Activated naive CD4-positive, alpha-beta T cell treated with Interleukin-2 at 50 U/mL for 16 hours (primary cell): ENCODE data around the gene ADGRG4.
"Not testable (repeated sequence)": the region's sequence is repeated elsewhere in the genome, so short reads cannot be mapped to it uniquely, and the experiment has no call there.

Experiments
- DNase-seq: peaks from one replicate; pipeline ENCODE4 v3.0.0-alpha.2; 2020

The ADGRG4 gene

DNA sequence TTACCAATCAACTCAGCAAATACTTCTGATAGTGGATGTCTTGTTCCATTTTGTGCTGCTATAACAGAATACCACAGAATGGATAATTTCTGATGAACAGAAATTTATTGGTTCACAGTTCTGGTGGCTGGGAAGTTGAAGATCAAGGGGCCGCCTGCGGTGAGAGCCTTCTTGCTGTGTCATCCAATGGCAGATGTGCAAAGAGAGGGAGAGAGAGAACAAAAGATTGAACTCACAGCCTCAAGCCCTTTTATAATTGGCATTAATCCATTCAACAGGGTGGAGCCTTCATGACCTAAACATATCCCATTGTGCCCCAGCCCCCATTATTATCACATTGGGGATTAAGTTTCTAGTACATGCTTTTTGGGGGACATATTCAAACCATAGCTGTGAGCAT, 86.1 kb downstream of the ADGRG4 start:
- DNase-seq: no peak

DNA sequence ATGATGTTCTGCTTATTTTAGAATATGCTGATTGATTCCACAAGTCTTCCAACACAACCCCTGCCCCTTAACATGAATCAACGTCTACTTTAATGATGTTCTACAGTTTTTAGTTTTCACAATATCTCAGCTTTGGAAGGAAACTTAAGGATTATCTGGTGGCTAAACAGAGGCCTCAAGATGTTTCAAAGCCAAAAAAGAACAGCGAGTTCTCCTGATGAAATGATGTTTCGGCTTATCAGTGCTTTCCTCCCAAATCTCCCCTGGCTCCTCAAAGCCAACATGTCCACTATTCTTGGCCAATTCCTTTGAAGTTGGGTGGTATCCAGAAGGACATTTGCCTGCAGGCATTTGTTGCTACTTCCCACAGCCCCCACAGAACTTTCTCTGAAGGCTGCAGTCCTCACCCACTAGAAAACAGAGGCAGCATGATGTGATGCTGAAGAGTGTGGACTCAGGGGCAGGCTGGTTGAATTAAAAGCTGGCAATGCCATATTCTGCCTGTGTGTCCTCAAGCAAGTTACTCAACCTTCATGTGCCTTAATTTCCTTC, 87.3 kb downstream of the ADGRG4 start:
- DNase-seq: no peak

DNA sequence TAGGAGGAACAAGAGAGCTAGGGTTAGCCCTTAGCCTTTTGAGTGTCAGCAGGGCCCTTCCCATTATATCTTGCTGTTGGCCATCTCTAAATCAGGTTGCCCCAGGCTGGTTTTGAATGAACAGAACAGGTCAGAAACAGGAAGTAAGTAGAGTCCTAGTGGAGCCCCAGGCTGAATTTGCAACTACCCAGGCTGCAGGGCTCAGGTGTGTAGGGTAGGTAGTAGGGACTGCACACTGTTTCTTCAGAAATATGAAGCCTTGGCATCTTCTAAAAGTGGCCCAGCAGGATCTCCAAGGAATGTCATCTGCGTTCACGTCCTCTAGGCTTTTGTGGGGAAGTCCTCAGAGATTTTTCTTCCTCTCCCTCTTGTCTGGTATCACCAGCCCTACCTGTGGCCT, 90.2 kb downstream of the ADGRG4 start:
- DNase-seq: no peak

DNA sequence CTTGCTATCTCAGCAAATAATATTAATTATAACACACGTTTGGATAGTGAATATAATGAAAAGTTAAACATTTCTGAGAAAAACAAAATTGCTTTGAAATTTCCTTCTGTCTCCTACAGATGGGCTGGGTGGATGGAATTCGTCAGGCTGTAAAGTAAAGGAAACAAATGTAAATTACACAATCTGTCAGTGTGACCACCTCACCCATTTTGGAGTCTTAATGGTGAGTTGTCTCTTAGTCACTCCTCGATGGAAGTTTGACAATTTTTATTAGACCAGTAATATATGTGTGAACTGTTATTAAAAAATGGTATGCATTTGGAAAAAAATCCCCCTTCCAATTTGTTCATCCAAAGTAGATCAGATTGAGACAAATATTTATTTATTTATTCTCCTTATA, 94.5 kb downstream of the ADGRG4 start:
- no peak for DNase-seq

DNA sequence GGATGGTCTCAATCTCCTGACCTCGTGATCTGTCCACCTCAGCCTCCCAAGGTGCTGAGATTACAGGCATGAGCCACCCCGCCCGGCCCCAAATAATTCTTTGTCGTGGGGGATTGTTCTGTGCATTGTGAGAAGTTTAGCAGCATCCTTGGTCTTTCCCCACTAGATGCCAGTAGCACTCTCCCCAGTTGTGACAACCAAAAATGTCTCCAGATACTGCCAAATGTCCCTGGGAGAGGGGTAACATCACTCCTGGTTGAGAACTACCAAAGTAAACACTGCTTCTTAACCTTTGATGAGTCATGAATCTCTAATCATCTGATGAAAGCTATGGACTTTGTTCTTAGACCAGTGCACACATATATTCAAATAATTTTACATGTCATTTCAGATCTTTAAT, 96.2 kb downstream of the ADGRG4 start:
- DNase-seq: no peak

DNA sequence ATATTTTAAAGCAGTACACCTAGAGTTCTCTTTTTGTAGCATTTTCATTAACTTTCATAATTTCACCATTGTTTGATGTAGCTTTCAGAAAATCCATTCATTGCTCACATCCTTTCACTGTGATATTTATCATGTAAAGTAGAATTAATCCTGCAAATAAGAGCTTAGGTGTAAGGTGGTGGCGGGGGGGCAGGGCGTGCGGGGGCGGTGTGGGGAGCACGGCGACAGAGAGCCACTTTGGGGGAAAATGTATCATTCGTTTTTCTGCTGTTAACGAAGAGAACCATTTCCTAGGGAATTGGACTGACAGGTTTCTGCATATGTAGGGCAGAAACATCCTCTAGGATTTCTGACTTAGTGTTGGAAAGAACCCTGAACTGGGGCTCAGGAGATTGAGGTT, 104.4 kb downstream of the ADGRG4 start:
- DNase-seq: no peak

DNA sequence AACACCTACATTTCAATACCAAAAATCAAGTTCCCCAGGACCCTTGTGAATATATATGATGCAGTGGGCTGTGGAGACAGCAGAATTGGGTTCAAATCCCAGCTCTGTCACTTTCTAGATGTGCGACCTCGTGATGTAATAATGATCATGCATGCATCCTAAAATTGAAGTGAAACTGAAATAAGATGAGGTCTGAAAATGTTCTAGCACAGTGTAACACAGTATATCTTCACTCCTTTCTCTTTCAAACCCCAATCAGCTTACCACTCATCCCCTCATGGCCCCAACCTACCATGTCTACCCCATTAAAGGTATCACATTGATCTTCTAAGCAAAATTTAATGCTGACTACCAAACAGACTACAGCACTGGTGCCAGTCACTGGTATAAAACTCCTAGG, 117.0 kb downstream of the ADGRG4 start:
- DNase-seq: no peak

DNA sequence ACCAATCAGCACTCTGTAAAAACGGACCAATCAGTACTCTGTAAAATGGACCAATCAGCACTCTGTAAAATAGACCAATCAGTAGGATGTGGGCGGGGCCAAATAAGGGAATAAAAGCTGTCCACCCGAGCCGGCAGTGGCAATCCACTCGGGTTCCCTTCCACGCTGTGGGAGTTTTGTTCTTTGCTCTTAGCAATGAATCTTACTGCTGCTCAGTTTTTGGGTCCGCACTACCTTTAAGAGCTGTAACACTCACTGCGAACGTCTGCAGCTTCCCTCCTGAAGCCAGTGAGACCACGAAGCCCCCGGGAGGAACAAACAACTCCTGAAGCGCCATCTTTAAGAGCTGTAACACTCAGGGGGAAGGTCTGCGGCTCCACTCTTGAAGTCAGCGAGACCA, 120.6 kb downstream of the ADGRG4 start:
- DNase-seq: no peak

DNA sequence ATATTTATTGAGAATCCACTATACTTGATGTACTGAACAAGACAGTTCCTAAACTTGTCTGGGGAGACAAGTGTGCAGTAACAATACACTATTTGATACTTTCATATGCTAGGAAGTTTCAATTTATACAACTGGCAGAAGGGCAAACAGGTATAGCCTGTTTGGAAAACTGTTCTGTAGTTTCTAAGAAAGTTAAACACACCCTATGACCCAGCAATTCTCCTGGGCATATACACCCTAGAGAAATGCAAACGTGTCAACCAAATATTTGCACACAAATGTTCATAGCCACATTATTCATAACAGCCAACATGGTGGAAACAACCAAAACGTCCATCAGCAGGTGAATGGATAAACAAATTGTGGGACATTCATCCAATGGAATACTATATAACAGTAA, 123.0 kb downstream of the ADGRG4 start:
- no peak for DNase-seq

DNA sequence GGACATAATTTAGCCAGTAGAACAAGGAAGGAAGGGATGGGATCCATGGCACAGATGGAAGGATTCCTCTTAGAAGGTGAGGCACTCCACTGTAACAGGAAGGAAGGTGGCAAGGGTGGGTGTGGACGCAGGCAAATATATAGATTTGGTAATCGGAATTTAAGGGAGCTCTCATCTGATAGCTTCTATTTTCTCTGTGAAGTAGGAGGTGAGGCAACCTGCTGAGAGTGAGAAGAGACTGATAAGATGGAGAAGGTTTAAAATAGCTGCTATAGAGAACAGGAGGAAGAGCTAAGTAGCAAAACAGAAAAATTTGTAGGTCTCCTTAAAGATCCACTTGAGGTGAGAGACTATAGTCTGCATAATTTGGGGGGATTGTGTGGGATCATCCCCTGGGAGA, 125.2 kb downstream of the ADGRG4 start:
- DNase-seq: no peak

DNA sequence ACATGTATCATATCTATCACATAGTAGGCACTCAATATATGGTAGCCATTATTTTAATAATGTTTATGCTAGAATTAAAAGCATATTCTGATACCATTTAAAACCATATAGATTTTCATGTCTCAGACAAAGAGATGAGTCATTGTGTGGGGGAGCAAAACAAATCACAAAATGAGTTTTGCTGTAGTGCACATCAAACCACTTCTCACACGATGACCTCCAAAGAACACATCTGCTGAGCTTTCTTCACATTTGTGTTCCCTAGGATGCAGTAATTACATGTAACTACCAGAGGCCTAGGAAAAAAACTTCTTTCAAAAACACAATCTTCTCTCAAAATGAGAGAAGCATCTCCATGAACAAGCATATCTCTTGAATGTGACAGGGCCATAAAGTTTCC, 130.9 kb downstream of the ADGRG4 start:
- DNase-seq: no peak

DNA sequence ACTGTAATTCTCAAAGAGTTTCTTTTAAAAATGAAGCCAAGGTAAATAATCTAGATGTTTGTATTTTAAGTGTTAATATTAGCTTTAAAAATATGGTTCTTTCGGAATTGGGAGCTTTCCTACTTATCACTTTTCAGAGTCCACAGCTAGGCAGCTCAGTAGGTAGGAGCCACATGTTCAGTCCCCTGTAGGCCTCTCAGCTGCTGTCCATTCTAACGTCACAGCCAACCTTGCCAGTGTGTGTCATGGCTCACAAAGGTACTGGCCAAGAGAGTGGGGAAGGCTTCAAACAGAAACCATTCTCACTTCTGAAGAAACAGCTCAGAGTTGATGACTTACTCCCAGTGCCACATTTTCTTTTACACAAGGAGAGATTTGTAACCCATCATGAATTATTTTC, 137.0 kb downstream of the ADGRG4 start:
- DNase-seq: no peak

DNA sequence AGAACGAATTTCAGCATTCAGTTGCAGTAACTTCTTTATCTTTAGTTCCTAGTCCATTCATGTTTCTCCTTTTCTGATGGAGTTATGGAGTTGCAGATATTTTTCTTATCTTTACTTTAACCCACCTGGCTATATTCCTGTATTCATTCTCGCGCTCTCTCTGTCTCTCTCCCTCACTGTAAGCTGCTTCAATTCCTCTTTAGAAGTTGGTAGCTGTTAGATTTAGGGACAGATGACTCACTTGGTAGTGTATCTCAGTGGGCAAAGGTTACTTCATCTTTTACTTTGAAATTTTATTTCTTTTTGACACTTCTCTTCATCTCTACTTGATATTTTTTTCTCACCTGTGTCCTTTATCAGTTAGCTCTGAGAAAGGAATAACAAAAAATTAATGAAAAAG, 137.4 kb downstream of the ADGRG4 start:
- DNase-seq: no peak

DNA sequence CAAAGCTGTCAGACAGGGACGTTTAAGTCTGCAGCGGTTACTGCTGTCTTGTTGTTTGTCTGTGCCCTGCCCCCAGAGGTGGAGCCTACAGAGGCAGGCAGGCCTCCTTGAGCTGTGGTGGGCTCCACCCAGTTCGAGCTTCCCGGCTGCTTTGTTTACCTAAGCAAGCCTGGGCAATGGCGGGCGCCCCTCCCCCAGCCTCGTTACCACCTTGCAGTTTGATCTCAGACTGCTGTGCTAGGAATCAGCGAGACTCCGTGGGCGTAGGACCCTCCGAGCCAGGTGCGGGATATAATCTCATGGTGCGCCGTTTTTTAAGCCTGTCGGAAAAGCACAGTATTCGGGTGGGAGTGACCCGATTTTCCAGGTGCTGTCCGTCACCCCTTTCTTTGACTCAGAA, 144.9 kb downstream of the ADGRG4 start:
- DNase-seq: not testable (repeated sequence)

DNA sequence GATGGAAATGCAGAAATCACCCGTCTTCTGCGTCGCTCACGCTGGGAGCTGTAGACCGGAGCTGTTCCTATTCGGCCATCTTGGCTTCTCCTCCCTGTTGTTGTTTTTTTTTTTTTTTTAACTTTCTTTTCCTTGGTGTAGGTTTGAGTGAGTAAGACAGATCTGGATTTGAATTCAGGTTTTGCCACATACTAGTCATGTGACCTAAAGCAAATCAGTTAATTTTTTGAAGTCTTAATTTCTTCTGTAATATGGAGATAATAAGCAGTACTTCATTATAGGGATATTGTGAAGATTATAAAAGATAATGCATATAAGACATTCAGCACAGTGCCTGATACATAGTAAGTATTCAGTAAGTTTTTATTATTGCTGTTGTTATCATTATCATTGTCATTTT, 145.4 kb downstream of the ADGRG4 start:
- DNase-seq: no peak

DNA sequence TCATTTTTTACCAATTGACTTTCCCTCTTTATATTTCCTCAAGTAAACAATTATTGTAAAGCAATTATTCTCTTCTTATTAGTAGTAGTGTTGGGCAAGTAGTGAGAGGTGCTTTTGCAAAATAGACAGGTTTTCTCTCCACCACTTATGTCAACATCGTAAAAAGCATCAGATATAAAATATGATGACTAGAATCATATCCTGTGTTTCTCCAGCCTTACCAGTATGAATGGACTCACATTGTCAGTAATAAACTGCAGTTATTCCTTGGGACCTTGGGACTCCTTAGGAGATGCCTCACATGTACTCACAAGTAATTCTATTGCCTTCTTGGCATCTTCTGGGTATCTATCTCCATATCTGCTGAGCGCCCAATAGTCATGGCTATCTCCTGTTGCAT, 146.5 kb downstream of the ADGRG4 start:
- no peak for DNase-seq

DNA sequence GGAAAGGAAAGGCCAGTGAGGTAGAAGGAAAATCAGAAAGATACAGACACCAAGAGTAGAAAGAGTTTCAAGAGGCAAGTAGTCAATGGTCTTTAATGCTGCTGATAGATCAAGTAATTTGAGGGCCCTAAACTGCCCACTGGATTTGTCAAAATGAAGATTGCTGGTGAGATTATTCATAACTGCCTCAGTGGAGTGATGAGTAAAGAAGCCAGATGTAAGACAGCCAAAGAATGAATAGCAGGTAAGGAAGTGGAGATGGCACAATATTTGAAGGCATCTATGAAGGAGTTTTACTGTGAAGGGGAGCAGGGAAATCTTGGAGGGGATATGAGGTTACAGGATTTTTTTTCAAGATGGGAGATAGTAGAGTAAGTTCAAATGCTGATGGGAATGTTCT, 147.2 kb downstream of the ADGRG4 start:
- DNase-seq: no peak

DNA sequence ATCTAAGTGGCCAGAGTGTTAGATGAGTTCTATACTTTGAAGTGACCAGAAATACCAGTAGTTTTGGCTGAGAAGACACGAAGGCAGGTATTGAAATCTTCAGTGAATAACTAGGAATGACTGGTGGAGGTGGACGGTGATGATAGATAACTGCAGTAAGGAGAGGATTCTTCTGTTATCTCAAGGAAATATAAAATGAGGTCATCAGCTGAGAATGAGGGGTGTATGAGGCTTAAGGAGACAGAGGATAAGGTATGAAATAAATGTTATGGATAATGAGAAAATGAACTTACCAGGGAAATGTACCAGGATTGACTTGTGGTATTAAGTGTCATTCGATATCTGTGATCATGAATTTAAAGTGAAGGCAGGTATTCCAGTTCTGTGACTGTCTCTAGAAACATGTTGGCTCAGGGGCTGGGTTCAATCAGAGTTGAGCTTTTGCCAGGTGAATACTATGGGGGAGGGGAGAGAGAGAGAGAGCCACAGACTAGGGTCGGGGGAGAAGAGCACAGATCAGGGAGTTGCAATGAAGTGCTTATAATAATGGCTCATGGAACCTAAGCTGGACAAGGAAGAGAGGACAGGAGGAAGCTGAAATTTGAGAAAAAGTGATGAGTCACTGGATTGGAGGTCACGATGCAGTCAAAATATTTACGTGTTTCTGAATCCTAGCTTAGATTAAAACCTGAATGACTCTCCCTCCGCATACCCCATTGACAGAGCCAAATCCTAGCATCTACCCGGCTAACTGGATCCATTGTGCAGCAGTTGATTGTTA, 149.5 kb downstream of the ADGRG4 start:
- no peak for DNase-seq

DNA sequence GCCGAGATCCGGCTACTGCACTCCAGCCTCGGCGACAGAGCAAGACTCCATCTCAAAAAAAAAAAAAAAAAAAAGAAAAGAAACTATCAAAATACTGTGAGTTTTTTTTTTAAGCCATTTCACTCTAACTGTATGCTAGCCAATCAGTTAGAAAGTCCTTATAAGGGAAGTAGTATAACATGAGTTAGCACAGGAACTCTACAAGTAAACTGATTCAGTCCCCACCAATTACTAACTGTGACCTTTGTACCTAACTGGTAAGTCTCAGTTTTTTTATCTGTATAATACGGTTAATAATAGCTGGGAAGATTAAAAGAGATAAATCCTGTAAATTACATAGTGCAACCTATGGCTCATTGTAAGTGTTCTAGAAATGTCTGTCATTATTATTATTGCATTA, 151.9 kb downstream of the ADGRG4 start:
- no peak for DNase-seq

DNA sequence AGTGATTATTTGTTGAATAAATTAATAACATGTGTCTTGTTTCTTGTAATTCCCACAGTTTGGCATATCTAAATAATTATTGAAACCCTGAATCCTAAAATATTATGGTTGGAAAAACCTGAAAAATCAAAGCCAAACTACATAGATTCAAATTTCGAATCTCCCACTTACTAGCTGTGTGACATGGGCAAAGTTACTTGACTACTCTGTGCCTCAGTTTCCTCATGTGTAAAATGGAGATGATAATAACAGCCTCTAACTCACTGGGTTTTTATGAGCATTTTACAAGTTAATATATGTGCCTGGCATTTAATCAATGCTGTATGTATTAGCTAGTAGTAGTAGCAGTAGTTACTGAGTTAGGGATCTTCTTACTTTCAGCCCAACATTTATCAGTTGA, 152.4 kb downstream of the ADGRG4 start:
- no peak for DNase-seq

DNA sequence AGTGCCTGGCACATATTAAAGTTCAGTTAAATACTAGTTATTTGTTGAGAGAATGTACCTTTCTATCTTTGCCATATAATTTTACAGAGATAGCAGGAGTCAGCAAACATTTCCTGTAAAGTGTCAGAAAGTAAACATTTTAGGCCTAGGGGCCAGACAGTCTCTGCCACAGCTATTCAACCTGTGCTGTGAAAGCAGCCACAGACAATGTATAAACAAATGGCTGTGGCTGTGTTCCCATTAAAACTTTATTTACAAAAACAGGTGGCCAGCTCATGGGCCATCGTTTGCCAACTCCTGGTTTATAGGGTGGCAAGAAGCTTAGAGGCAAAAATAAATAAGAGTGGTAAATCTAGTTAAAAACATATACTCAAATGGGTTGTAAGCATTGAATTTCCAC, 153.0 kb downstream of the ADGRG4 start:
- DNase-seq: no peak

DNA sequence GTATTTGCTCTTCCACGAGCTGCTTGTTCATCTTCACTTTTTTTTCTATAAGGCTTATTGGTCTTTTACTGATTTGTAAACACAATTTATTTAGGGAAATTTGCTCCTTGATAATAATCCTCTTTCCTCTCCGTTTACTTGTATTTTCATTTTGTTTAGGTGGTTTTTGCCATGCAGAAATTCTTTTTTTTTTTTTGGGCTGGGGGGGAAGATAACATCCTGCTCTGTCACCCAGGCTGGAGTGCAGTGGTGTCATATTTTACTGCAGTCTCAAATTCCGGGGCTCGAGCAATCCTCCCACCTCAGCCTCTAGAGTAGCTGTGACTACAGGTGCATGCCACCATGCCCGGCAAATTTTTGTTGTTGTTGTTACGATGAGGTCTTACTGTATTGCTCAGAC, 155.4 kb downstream of the ADGRG4 start:
- DNase-seq: no peak

DNA sequence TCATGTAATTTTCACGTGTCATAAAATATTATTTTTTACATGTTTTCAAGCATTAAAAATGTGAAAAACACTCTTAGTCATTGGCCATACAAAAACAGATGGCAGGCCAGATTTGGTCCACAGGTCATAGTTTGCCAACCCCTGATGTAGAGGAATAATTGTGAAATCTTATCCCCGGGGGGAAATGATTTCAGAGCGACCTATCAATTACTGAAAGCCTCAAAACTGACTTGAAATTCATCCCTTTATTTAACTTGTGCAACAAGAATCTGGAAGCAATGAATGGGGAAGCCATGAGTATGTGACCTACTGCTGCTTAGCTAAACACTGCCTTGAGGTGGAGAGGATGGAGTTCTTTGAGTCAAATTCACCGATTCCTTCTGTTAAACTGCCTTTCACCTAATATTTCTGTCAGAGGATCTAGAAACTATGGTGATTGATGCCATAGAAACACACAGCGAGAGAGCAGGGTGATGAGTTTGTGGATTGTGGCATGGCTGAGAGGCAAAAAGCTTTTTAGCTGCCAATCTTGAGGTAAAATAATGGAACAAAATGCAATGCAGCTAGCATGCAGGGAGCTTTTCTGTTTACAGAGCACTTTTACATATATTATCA, 156.6 kb downstream of the ADGRG4 start:
- DNase-seq: no peak

DNA sequence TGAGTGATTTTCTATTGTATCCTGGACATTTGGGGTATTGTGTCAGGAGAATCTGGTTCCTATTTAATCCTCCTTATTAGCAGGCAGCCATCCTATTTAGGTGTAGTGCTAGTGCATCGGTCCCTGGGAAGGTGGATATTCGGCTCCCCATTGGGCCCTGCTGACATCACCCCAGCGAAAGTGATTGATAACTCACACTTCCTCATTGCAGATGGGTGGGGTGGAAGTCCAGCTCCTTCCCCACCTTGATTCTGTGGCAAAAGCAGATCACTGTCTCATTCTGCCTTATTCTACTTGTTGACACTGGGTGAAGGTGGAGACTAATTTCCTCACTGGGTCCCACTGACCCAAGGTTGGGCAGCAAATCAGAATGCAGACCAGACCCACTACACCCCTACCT, 163.8 kb downstream of the ADGRG4 start:
- DNase-seq: no peak
